OCI-LY3 (cell line): ENCODE data around the gene FBXO47.

Experiments used
- CTCF ChIP-seq: fragments of 200-600, 300-600 bp; sonication (generic); IDR thresholded peaks from 2 replicates; pipeline ENCODE4 v1.5.1; 2014; ENCODE audit warnings: antibody characterized with exemption, low read length, low read depth
- EZH2phosphoT487 ChIP-seq: fragments of 200-600 bp; shearing (Covaris generic); IDR thresholded peaks from 2 replicates; pipeline ENCODE4 v1.6.1; 2018; ENCODE audit warnings: antibody characterized with exemption, mixed run types, low read depth

- TF ChIP-seq CTCF, result no peak
- no peak for TF ChIP-seq EZH2phosphoT487
Measured at GRCh38 chr17:38959508-38959907, 7.7 kb downstream of the FBXO47 start.
